Activated CD4-positive, alpha-beta T cell treated with anti-CD3 and anti-CD28 coated beads, Interleukin-2, Interleukin-4, amounts not matched to agents 100 ng/mL and 50 ng/mL, durations not matched to agents 16 hours and 8 hours (primary cell): ENCODE results near the gene EHD4.
A peak's percentile ranks its signal among the peaks of the same experiment; 100 is the strongest.

Experiments used
- DNase-seq: peaks from one replicate; pipeline ENCODE4 v3.0.0-alpha.2; 2020; ENCODE audit warnings: low spot score

Gene EHD4

GRCh38 chr15:41994772-41995475 lies 22.6 kb upstream of the EHD4 start:
- no peak for DNase-seq

- DNase-seq: no peak
Observed at GRCh38 chr15:41994171-41994650, 21.9 kb upstream of the EHD4 start.

DNA sequence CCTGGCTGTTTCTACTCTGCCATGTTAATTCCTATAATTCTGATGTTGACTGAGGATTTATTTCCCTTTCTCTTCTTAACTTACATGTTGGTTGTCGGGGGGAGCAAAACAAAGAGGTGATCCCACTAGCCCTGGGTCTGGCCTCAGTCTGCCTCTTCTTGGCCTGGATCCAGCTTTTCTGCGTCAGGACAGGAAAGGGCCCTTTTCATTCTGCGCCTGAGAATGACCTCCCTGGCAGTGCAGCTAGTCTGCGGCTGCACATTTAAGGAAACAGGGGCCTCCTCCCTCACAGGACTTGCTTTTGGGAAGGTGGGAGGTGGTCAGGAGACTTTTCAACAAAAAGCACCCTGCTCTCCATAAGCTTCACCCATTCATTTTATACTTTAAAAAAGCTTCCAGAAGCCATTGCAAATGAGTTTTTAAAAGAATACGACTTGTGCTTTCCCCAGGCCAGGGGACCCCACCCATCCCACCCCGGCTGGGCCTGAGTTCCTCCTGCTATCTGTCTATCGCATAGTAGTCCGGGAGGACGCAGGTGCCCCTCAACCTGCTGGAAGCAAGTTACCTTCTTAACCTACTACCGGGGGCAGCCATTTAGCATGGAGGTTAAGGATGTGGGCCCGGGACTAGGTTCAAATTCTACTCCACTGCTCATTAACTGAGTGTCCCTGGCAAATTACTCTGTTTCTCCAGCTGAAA lies 21.3 kb upstream of the EHD4 start:
- no peak for DNase-seq

GRCh38 chr15:41992803-41993190 lies 20.4 kb upstream of the EHD4 start:
- DNase-seq: no peak

- no peak for DNase-seq
Observed at GRCh38 chr15:41992151-41992802, 19.9 kb upstream of the EHD4 start.

- no peak for DNase-seq
Observed at GRCh38 chr15:41990691-41991090, 18.3 kb upstream of the EHD4 start.

DNA sequence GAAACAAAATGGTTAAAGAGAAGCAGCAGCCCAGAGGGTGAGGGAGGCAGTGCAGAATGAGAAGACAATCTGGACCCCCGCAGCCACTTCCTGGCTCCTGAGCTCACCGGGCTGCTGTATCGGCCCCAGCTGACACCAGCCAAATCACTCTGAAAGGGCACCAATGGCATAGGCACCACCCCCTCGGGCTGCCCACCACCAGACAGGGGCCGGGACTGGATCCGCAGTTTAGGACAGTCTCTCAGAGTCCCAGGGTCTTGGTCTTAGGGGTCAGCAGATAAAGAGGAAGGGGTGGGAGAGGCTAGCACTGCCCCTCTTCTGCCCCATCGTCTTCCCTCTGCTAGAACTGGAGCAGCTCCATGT lies 17.9 kb upstream of the EHD4 start:
- DNase-seq: no peak

DNA sequence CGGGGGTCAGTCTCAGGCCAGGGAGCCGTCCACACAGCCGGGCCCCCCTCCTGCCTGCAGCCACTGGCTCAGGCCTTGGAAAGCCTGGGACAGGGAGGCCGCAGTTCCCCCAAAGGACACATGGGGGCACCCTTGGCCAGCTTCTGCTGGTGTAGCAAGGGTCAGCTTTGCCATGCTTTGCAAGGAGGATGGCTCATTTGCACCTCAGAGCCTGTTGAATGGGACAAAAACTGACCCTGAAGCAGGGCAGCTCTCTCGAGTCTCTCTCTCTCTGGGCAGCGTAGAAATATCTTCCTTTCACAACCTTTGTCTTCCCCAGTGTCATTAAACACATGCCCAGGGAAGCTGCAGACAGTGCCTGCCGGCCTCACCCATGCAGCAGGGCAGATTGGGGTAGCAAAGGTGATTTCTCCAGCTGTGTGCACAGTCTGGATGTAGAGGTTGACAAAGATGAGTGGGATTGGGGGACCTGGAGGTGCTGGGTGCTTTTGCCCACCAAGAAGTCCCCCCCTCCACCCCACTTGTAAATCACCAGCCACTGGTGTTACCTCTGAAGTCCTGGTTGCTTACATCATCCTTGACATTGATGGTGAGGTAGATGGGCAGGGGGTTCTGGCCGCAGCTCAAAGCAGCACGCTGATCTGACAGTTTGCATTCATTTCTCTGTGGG lies 17.4 kb upstream of the EHD4 start:
- DNase-seq: peak; percentile 87

GRCh38 chr15:41988896-41989572 lies 16.7 kb upstream of the EHD4 start:
- DNase-seq: no peak

DNA sequence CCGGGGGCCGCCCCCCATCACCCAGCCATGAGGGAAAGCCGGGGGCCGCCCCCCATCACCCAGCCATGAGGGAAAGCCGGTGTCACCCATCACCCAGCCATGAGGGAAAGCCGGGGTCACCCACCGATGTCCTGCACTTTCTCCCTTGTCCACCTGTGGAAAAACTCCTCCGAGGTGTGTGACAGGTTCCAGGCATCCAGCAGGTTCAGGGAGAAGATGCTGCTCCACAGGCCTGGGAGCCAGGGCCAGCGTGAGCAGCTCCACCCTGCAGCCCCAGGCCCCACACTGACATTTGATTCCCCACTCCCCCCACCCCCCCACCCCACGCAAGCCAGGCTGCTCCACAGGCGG lies 15.5 kb upstream of the EHD4 start:
- DNase-seq: no peak

DNA sequence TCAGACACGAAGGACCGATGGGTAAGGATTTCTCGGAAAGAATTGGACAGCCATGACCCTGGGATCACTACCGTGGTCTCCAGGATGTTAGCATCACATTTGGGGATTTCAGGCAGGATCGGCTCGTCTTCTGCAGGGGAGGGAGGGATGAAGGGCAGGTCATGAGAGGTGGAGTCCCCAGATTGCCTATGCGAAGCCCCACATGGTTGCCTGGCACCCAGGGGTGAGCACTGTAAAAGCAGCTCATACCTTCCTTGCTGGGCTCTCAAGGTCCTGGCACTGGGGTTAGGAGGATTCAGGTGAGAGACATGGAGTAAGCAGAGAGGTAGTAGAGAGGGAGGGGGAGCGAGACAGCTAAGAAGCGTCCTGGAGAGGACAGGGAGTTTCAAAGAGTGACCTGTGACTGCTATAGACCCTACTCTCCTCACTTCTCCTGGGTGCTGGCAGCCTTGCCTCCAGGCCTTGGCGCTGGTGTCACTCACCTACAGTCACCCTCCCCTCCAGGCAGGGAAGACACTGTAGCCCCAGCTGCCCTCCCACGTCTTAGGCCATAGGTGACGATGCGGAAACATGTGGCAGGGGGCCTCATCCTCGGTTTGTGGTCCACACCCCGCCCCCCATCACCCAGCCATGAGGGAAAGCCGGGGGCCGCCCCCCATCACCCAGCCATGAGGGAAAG lies 15.0 kb upstream of the EHD4 start:
- no peak for DNase-seq

GRCh38 chr15:41985236-41986160 lies 13.1 kb upstream of the EHD4 start:
- DNase-seq: no peak

- no peak for DNase-seq
Observed at GRCh38 chr15:41984622-41985021, 12.3 kb upstream of the EHD4 start.

DNA sequence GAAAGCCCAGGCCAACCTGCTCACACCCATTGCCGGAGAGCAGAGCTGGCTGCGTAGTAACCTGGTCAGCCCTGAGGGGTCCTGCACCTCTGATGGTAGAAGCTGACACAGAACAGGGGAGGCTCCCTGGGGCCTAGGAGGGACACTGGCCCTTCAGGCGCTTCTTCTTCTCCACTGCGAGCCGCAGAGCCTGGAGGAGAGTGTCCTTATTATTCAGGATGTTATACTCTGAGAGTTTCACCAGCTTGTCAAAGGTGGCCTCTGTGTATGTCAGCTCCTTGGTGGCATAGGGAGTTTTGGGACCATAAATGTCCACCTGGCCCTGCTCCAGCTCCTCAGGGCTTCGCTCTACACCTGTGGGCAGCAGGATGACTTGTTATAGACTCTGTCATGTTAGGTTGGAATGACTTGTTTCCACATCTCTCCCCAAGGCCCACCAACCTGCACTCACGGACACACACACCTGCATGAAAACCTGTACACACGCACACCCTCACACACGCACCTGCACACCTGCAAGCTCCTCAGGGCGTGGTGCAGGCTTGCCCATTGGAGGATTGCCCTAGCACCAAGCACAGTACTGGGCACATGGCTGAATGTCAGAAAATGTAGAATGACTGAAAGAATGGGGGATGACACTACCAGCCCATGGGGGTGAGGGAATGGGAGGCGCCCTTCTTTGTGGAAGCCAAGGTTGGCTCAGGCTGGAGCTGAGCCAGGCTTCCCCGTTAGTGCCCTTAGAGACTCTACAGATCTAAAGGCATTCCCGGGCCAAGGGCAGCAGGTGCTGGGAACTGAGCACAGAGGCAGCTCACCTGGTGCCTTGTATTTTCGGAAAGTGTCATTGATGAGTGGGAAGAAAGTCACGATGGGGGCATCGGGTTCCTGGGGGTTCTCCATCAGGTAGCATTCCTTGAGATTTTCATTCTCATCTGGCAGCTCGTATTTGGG lies 11.5 kb upstream of the EHD4 start:
- no peak for DNase-seq

- DNase-seq: no peak
Observed at GRCh38 chr15:41983221-41983620, 10.9 kb upstream of the EHD4 start.

DNA sequence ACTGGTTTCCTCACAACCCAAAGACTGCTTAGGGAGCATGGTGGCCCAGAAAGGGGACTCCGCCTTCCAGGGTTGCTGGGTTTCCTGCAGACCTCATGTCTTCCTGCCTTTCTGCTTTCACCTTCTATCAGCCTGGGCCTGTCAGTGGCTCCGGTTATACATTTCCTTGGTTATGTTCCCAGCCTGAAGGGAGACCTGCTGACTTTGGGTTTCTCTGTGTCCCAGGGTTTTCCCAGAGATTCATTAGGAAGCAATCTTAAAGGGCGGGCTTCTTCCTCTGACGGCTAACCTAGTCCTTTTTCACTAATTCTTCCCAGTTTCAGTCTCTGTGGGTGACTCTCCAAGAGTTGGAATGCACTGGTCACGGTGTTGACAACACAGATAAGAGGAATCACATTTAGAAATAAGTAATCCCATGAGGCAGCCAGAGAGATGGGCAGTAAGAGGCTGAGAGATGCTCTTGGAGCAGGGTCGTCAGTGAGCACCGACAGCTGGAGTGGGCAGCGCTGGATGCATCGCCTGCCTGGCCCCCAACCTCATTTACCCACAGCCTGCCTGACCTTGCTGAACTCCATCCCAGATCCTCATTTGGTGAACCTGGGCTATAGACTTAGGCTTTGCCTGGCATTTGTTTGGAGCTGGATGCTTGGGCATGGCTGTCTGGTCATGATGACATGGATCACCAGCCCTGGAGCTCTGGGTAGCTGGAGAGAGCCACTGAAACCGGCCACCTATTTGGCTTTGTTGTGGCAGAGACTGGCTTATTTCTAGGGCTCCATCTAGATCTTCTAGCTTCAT lies 10.0 kb upstream of the EHD4 start:
- no peak for DNase-seq

DNA sequence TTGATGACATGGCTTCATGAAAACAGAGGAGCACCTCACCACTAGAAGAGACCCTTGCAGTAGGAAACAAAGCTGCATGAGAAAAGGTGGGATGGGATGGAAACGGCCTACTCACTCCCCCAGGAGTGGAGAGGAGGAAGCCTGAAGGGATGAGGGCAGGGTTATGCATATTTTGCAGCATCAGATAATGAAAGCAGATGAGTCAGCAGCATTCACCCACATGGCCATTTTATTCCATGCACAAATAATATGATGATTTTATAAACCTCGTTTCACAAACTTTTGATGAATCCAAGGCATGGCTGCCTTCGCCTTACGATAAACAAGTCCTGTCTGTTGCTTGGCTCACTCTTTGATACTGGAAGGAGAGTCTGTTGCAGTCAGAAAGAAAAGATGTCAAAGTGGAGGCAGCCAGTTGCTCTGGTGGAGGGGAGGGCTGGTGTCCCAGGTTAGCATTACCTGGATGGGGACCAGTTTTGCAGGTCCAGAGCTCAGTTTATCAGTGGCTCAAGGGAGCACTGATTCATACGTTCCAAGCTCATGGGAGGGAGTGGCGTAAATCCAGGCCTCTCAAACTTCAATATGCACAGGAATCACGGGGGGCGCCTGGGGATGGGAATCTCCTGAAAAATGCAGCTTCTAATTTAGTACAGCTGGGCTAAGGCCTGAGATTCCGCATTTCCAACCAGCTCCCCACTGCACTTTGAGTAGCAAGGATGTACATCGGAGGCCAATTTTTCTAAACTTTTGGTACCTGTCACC lies 9.2 kb upstream of the EHD4 start:
- DNase-seq: no peak
